Activated CD4-positive, CD25-positive, alpha-beta regulatory T cell (primary cell): ENCODE data around the gene VPS35.
"Not testable (repeated sequence)": the region's sequence is repeated elsewhere in the genome, so short reads cannot be mapped to it uniquely, and the experiment has no call there.

Experiments
- DNase-seq, 4 experiments: peaks; one replicate each; lab custom pipeline; 2025; lab: John Stamatoyannopoulos, UW

Gene VPS35

GRCh38 chr16:46658925-46659324 is 30.1 kb downstream of the VPS35 start:
- DNase-seq: no peak

GRCh38 chr16:46651305-46651704 is 37.7 kb downstream of the VPS35 start:
- no peak for DNase-seq

- DNase-seq: no peak
These were observed 38.7 kb downstream of the VPS35 start for GRCh38 chr16:46650254-46650623.

GRCh38 chr16:46649588-46650253 is 39.3 kb downstream of the VPS35 start:
- no peak for DNase-seq

GRCh38 chr16:46648656-46649055 is 40.3 kb downstream of the VPS35 start:
- DNase-seq: no peak

GRCh38 chr16:46638947-46639925 is 49.7 kb downstream of the VPS35 start:
- no peak for DNase-seq

- no peak for DNase-seq
These were observed 55.9 kb downstream of the VPS35 start for GRCh38 chr16:46632778-46633733.

GRCh38 chr16:46629331-46630219 is 59.4 kb downstream of the VPS35 start:
- no peak for DNase-seq

- DNase-seq: no peak
These were observed 61.2 kb downstream of the VPS35 start for GRCh38 chr16:46627746-46628145.

- DNase-seq: not testable (repeated sequence)
These were observed 62.3 kb downstream of the VPS35 start for GRCh38 chr16:46626681-46627080.

GRCh38 chr16:46624862-46625261 is 64.1 kb downstream of the VPS35 start:
- DNase-seq: not testable (repeated sequence)

- not testable (repeated sequence) for DNase-seq
These were observed 65.3 kb downstream of the VPS35 start for GRCh38 chr16:46623707-46624106.

GRCh38 chr16:46623246-46623645 is 65.7 kb downstream of the VPS35 start:
- not testable (repeated sequence) for DNase-seq

GRCh38 chr16:46621934-46622676 is 66.9 kb downstream of the VPS35 start:
- no peak for DNase-seq

- peak; percentile 17 to 44 (median 38) for DNase-seq
These were observed 67.7 kb downstream of the VPS35 start, which contains the start of gene SHCBP1 for GRCh38 chr16:46621006-46621933. Gene SHCBP1, minus strand, starts transcription at chr16:46621379. Its CDS starts 20 bp downstream, at chr16:46621359.

GRCh38 chr16:46620266-46621005 is 68.5 kb downstream of the VPS35 start:
- no peak for DNase-seq

GRCh38 chr16:46618516-46618915 is 70.5 kb downstream of the VPS35 start:
- no peak for DNase-seq

- DNase-seq: no peak
These were observed 75.0 kb downstream of the VPS35 start for GRCh38 chr16:46614006-46614405.
